MM.1S (cell line): ENCODE data around the gene KRTAP10-1.

Source experiments
- DNase-seq: peaks from one replicate; pipeline ENCODE4 v3.0.0-alpha.2; 2015
- H2AFZ ChIP-seq: fragments of 300-600 bp; sonication (generic); 2 replicates; pipeline ENCODE4 v1.6.0; 2016; ENCODE audit warnings: antibody characterized with exemption, low read length
- H3F3A ChIP-seq: fragments of 300-600 bp; sonication (generic); 2 replicates; pipeline ENCODE4 v1.6.1; 2016; ENCODE audit warnings: mild to moderate bottlenecking, antibody characterized with exemption, low read length, moderate library complexity, mixed read lengths; ENCODE audit not compliant: insufficient read depth
- H3K27ac ChIP-seq: fragments of 300-600 bp; sonication (generic); 2 replicates; pipeline ENCODE4 v1.5.1; 2016; ENCODE audit warnings: mild to moderate bottlenecking, low read length
- H3K27me3 ChIP-seq: fragments of 300-600 bp; sonication (generic); replicated peaks from 2 replicates; pipeline ENCODE4 v1.6.0; 2016; ENCODE audit warnings: low read length; ENCODE audit not compliant: insufficient read depth
- H3K36me3 ChIP-seq: fragments of 300-600 bp; sonication (generic); replicated peaks from 2 replicates; pipeline ENCODE4 v1.6.1; 2016; ENCODE audit warnings: mild to moderate bottlenecking, low read length, mixed read lengths; ENCODE audit not compliant: insufficient read depth
- H3K4me1 ChIP-seq: fragments of 300-600 bp; sonication (generic); 2 replicates; pipeline ENCODE4 v1.6.1; 2016; ENCODE audit warnings: low read length, mixed read lengths
- H3K4me2 ChIP-seq: fragments of 300-600 bp; sonication (generic); 2 replicates; pipeline ENCODE4 v1.6.0; 2016; ENCODE audit warnings: low read depth, low read length
- H3K4me3 ChIP-seq: fragments of 300-600 bp; sonication (generic); 2 replicates; pipeline ENCODE4 v1.5.1; 2016; ENCODE audit warnings: low read length, mixed read lengths
- H3K79me2 ChIP-seq: fragments of 300-600 bp; sonication (generic); 2 replicates; pipeline ENCODE4 v1.6.1; 2016; ENCODE audit warnings: mixed run types, low read length, mixed read lengths
- H3K9ac ChIP-seq: fragments of 300-600 bp; sonication (generic); 2 replicates; pipeline ENCODE4 v1.6.1; 2016; ENCODE audit warnings: low read length, mixed read lengths
- H3K9me2 ChIP-seq: fragments of 300-600 bp; sonication (generic); replicated peaks from 2 replicates; pipeline ENCODE4 v1.6.1; 2016; ENCODE audit warnings: mild to moderate bottlenecking, low read length, mixed read lengths; ENCODE audit not compliant: insufficient read depth
- H3K9me3 ChIP-seq: fragments of 300-600 bp; sonication (generic); replicated peaks from 2 replicates; pipeline ENCODE4 v1.6.1; 2016; ENCODE audit warnings: mild to moderate bottlenecking, low read length, mixed read lengths; ENCODE audit not compliant: insufficient read depth
- H4K20me1 ChIP-seq: fragments of 300-600 bp; sonication (generic); 2 replicates; pipeline ENCODE4 v1.6.1; 2016; ENCODE audit warnings: mild to moderate bottlenecking, low read length, moderate library complexity, mixed read lengths; ENCODE audit not compliant: insufficient read depth
- CTCF ChIP-seq: fragments of 300-600 bp; sonication (generic); IDR thresholded peaks from 2 replicates; pipeline ENCODE4 v1.5.1; 2016; ENCODE audit warnings: antibody characterized with exemption, low read length, mixed read lengths
- EZH2 ChIP-seq: fragments of 300-600 bp; sonication (generic); optimal IDR thresholded peaks from 2 replicates; pipeline ENCODE3; 2017; ENCODE audit warnings: low read depth, mild to moderate bottlenecking, antibody characterized with exemption, low read length, mixed read lengths
- EZH2phosphoT487 ChIP-seq: fragments of 300-600 bp; sonication (generic); IDR thresholded peaks from 2 replicates; pipeline ENCODE4 v1.6.1; 2018; ENCODE audit warnings: antibody characterized with exemption, low read length

KRTAP10-1 gene

DNA sequence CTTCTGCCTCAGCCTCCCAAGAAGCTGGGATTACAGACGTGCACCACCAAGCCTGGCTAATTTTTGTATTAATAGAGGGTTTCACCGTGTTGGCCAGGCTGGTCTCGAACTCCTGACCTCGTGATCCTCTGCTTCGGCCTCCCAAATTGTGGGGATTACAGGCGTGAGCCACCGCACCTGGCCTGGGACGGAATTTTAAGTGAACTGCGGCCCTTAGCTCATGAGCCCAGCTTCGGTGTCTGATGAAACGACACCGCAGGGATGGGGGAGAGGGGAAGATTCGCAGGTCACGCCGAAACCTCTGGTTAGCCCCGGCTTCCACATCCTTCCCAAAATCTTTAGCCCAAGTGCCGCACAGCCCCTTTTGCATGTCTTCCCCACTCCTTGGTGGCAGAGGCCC lies 45.6 kb downstream of the KRTAP10-1 start:
- no peak overlapping the region for H3K9ac ChIP-seq
- peaks cover 99% of the 10 kb centered on the region for H3K27me3 ChIP-seq
- no peaks in the 10 kb centered on the region for H3K9me3 ChIP-seq
- no peaks in the 10 kb centered on the region for H3K9me2 ChIP-seq
- DNase-seq = no peak
- no peaks in the 10 kb centered on the region for H4K20me1 ChIP-seq
- no peak overlapping the region for H3K4me2 ChIP-seq
- no peak overlapping the region for H3K27ac ChIP-seq
- no peaks in the 10 kb centered on the region for H3K79me2 ChIP-seq
- no peak for TF ChIP-seq EZH2phosphoT487
- no peak for TF ChIP-seq EZH2
- no peak for TF ChIP-seq CTCF
- no peak overlapping the region for H2AFZ ChIP-seq
- no peaks in the 10 kb centered on the region for H3K4me1 ChIP-seq
- no peaks in the 10 kb centered on the region for H3F3A ChIP-seq
- H3K4me3 ChIP-seq = no peak overlapping the region
- no peaks in the 10 kb centered on the region for H3K36me3 ChIP-seq

GRCh38 chr21:44492567-44493385 lies 47.2 kb downstream of the KRTAP10-1 start:
- Histone ChIP-seq H3F3A (no peaks in the 10 kb centered on the region), H3K27ac (no peak overlapping the region), H3K79me2 (no peaks in the 10 kb centered on the region), H3K9me3 (no peaks in the 10 kb centered on the region), H3K4me2 (no peak overlapping the region), H4K20me1 (no peaks in the 10 kb centered on the region), H3K36me3 (no peaks in the 10 kb centered on the region), H2AFZ (no peak overlapping the region), H3K27me3 (peaks cover 99% of the 10 kb centered on the region), H3K9ac (no peak overlapping the region), H3K4me3 (no peak overlapping the region), H3K4me1 (no peaks in the 10 kb centered on the region), H3K9me2 (no peaks in the 10 kb centered on the region)
- DNase-seq = no peak
- TF ChIP-seq EZH2phosphoT487 (no peak), CTCF (no peak), EZH2 (no peak)

- TF ChIP-seq EZH2phosphoT487 (no peak), CTCF (no peak), EZH2 (no peak)
- H3K9me2 ChIP-seq = no peaks in the 10 kb centered on the region
- no peak overlapping the region for H3K4me3 ChIP-seq
- no peaks in the 10 kb centered on the region for H3K79me2 ChIP-seq
- no peak overlapping the region for H2AFZ ChIP-seq
- H3K4me2 ChIP-seq = no peak overlapping the region
- no peak overlapping the region for H3K9ac ChIP-seq
- peaks cover 88% of the 10 kb centered on the region for H3K27me3 ChIP-seq
- no peak overlapping the region for H3K27ac ChIP-seq
- H4K20me1 ChIP-seq = no peaks in the 10 kb centered on the region
- H3K9me3 ChIP-seq = no peaks in the 10 kb centered on the region
- no peak for DNase-seq
- H3F3A ChIP-seq = no peaks in the 10 kb centered on the region
- no peaks in the 10 kb centered on the region for H3K36me3 ChIP-seq
- no peaks in the 10 kb centered on the region for H3K4me1 ChIP-seq
These were observed 49.2 kb downstream of the KRTAP10-1 start for GRCh38 chr21:44490816-44491215.
